Superior temporal gyrus (tissue), 1 donor: ENCODE results near the gene ABHD6.
A peak's percentile ranks its signal among the peaks of the same experiment; 100 is the strongest.
"Not testable (repeated sequence)": the region's sequence is repeated elsewhere in the genome, so short reads cannot be mapped to it uniquely, and the experiment has no call there.

Experiments
- DNase-seq: peaks from one replicate; pipeline ENCODE4 v3.0.0-alpha.2; 2016; ENCODE audit errors: extremely low spot score

Gene ABHD6

GRCh38 chr3:58209933-58210332 is 27.7 kb upstream of the ABHD6 start:
- DNase-seq = no peak

DNA sequence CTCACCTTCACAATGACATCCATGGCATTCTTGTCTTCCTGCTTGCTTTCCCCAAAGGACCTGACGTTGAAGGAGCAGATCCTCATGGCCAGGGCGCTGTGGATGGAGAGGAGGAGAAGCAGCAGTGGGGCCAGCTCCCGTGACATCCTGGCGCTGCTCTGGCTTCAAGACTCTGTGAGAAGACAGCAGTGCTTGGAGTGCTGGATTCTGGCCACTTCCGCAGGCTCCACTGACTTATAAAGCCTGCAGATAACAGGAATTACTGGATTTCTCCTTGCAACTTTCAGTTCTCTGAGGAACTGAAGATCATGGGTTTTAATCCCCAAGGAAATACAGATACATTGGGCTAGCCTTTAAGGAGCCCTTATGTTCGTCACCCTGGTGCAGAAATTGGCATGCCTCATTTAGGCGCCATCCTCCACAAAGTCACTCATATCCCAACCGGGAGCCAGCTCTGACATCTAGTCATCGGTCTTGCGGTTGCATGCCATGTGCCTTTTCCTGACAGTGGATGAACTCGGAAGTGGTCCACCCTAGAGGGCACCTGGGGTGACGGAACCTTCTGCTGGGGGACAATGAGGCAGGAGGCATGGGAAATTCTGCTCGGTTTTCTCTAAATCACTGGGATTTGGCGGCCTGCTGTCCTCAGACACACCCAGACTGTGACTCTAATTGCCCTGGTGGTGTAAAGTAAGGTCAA is 26.7 kb upstream of the ABHD6 start, which contains the start of gene DNASE1L3:
DNASE1L3 (minus strand) TSS at position 212 of the 700 bp plus-strand sequence; CDS start at position 146, 66 bp downstream.
- no peak for DNase-seq

DNA sequence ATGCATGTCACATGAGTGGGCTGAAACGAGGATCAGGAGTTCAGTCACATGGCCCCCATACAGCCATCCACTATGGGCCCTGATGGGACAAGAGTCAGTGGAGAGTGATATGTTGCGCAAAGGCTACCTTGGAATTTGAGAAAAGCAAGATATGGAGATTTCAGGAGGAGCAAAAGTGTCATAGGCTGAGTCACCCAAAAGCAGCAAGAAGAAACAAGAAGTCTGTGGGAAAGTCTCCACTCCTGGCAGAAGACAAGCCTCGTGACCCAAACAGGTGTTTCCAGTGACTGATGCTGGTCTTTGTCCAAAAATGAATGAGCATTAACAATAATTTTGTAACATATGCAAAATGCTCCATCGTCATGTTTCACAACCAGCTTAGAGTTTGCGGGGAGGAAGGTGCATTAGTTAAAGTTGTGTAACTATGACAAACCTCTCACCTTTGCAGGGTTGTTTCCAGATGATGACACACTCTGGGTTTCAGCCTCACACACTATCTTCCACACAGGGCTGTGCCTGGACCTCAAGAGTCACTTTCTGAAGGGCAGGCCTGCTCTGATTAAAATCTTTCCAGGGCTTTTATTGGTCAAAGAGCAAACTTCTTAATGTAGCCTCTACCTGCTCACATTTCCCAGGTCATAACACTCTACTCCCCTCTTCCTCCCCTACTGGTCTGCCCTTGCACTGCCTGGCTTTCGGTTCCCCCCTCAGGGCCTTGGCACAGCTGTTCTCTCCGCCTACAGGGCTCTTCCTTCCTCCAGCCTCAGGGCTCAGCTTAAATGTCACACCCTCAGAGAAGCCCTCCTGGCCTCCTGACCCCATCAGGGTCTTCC is 22.9 kb upstream of the ABHD6 start:
- DNase-seq = no peak

DNA sequence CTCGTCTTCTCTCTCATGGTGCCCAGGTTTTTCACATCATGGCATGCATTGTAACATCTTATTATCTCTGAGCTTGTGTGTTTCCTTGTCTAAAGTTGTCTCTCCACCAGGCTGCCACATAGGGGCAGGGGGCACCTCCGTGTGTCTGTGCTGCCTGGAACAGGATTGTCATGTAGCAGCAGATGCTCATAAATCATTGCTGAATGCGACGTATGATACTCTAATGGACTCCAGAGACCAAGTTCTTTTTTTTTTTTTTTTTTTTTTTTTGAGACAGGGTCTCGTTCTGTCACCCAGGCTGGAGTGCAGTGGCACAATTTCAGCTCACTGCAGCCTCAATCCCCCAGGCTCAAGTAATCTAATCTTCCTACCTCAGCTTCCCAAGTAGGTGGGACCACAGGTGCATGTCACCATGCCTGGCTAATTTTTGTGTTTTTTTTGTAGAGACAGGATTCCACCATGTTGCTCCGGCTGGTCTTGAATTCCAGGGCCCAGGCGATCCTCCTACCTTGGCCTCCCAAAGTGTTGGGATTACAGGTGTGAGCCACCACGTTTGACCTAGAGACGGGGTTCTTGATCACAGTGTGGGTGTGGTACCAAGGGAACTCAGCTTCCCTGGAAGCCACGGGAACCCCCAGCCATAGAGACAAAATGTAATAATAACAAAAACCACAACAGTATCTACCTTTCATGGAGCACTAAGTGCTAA is 22.1 kb upstream of the ABHD6 start:
- DNase-seq = no peak

DNA sequence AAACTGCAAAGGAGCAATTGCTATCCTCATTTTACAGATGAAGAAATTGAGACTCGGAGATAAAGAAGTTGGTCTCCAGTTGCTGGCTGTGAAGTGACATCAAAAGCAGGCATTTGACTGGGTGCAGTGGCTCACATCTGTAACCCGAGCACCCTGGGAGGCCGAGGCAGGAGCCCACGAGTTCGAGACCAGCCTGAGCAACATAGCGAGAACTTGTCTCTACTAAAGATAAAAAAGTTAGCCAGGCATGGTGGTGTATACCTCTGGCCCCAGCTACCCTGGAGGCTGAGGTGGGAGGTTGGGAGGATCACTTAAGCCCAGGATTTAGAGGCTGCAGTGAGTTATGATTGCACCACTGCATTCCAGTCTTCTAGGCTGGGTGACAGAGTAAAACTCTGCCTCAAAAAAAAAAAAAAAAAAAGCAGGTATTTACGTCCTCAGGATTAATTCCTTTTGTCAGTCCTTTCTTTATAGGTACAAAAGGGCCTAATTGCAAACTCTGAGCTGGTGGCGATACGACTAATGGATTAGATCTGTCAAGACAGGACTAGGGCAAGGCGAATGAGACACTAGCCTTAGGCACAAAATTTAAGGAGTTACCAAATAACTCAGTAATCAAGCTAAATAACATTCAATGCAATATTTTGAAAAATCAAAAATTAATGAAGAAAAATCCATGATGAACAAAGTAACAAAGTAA is 20.9 kb upstream of the ABHD6 start:
- no peak for DNase-seq

- peak; percentile 83 for DNase-seq
Measured at GRCh38 chr3:58217209-58217811, 20.3 kb upstream of the ABHD6 start.

DNA sequence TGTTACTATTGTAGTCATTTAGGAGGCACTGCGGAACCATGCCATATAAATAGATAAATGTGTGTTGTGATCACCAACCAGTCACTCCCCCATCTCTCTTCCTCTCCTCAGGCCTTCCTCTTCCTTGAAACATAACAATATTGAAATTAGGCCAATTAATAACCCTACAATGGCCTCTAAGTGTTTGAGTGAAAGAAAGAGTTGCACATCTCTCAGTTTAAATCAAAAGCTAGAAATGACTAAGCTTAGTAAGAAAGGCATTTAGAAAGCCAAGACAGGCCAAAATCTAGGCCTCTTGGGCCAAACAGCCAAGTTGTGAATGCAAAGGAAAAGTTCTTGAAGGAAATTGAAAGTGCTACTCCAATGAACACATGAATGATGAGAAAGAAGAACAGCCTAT is 18.7 kb upstream of the ABHD6 start:
- DNase-seq = no peak

DNA sequence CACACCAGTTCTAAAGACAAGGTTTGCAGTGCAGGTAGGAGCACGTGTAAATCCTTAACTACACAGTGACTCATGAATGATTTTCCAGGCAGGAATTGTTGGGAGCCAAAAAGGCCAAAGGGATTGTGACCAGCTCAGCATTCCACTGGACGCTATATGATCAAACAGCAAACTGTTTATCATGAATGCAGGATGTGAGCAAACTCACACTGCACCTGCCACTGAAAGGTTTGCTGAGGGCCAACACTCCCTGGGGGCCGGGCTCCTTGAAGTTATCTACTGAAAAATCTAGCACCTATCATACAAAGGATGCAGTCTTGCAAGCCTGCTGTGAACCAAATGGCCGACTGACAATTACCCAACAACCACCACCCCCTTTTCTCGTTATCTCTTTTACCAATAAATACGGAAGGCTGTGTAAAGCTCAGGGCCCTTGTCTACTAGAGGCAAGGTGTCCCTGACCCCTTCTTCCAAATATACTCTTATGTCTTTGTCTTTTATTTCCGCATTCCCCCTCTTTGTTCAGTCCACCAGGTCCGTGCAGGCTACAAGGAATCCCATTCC is 15.3 kb upstream of the ABHD6 start:
- no peak for DNase-seq

DNA sequence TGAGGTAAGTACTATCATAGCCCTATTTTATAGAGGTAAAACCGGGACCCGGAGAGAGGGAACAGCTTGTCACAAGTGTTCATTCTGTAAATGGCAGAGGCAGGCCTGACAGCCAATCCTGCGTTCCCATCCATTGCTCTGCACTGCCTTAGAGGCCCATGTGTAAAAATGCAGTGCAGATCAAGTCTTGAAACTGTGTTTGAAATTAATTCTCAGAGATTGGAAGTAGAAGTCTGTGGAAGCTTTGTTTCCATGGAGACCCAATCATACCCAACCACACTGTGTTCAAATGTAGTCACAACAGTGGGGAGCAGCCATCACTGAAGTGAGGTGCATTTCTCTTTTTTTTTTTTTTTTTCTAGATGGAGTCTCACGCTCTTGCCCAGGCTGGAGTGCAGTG is 13.7 kb upstream of the ABHD6 start:
- DNase-seq = no peak

- not testable (repeated sequence) for DNase-seq
Measured at GRCh38 chr3:58227933-58228332, 9.7 kb upstream of the ABHD6 start.

DNA sequence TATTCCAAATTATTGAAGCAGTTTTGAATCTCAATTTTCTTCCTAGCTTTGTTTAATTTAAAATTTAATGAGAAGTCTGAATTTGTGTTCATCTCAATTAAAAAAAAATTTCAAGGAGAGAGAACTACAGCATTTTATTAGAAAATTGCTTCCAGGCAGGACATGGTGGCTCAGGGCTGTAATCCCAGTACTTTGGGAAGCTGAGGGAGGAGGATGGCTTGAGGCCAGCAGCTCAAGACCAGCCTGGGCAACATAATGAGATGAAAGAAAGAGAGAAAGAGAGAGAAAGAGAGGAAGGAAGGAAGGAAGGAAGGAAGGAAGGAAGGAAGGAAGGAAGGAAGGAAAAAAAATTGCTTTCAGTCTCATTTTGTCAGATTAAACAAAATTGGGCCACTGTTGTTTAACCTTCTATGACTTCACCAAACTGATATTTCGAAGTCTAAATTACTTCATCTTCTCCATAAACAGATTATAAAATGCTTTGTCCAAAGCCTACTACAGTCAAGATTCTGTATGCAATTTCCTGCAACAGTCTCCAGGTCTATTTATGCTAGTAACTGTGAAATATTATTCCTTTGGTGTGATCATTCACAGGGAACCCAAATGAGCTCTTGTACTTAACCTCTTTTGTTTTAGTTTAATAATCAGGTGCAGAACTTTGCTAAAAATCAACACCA is 6.6 kb upstream of the ABHD6 start:
- DNase-seq = no peak

DNA sequence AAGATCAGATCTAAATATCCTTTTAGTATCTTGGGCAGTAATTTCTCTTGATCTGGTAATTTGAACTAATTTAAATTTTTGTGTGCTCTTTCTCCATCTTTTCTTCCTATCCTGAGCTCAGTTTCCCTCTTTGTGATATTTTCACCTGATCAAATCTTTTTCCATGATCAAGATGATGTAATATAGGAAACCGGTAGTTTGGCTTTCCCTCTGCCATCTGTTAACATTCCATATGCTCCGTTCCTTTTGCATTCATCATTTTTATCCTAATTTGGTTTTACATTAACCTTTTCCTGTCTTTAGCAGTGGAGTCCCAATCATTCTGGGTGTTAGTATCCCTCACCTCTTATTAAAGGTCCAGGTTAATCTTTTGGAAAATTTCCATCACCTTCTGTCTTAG is 5.9 kb upstream of the ABHD6 start:
- no peak for DNase-seq

GRCh38 chr3:58234516-58234931 is 3.1 kb upstream of the ABHD6 start:
- no peak for DNase-seq

DNA sequence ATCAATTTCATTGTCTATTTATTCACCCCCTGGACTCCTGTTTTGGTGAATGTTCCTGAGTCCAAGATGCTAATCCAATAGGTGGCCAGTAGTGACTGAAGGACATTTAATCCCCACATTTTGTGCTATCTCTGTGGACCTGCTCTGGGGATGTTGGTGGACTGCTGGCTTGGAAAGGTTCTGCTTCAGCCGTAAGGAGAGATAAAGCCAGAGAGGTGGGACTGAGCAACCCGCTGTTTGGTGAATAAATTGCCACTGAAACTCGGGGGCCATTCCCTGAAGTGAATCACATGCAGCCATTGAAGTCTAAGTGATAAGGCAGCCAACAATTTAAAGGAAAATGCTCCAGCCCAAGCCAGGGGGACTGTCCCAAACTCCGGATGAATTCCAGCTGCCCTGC is 1.6 kb upstream of the ABHD6 start:
- DNase-seq = no peak

DNA sequence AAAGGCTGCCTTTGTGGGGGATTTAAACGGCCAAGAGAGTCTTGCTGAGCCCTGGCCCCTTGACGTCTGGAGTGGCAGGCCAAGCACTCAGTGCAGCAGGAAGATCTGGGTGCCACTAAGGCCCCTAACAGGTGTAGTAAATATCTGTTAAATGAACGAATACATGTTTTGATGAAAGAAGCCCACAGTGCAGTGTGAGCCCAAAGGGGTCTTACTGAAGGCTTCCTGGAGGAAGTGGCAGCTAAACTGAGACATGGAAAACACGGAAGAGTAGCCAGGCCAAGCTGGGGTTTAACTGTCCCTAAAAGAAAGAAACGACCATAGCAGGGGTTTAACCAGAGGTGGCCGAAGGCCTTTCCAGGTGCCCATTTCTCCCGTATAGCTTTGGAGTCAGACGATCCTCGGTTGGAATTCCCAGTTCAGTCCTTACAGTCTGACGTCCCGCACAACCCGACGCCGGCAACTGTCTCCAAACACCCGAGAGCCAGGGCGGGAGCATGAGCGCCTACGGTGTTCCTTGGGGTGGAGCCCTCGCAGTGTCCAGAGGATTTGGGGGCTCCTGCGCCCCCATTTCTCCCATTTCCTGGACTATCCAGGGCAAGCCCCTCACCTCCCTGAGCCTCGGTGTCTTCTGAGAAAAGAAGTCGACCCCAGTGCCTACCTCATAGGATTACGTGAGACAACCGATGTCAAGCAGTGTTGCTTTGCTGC is 910 bp upstream of the ABHD6 start:
- no peak for DNase-seq

DNA sequence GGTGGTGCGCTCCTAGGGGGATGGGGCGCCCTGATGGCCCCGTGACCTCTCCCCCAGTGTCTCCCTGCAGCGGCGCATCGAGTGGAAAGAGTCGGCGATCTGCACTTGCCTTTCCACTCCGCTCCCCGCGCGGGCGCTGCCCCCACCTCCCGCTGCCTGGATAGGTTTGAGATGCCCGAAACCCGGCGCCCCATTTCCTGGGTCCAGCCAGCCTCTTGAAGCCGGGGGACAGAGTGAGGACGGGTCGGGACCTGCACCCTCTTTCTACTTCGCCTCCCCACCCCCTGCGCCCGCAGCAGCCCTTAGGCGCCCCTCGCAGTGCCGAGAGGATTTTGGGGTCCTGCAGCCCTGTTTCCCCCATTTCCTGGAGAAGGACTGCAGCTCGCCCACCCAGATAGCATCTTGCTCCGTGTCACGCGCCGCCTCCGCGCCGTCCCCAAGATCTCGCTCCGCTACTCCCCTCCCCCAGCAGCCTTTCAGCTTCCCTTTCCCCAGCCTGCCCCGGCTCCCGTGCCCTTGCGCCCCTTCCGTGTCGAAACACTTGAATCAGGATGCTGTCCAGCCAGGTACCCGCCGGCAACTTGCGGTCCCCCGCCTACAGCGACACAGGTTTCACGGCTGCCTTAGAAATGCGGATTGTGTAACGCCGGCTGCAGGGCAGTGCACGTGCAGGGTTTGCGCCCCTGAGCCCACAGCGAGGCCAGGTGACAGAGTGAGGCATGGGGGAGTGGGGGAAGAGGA is 519 bp downstream of the ABHD6 start:
- DNase-seq = peak; percentile 67

DNA sequence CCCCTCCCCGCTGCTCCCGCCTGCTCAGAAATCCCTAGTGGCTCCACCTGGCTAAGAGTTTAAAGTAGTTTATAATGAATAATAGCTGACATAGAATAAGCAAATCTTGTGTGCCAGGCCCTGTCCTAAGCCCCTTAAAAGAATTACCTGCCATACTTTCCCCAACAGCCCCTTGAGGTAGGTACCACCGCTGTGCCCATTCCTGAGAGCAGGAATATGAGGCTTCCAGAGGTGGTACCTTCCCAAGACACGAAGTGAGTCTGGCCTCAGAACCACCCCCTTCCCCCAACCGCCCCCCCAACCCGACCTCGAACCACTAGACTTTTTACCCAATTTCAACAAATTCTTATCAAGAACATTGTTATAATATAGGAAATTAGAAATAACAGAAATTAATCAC is 1.2 kb downstream of the ABHD6 start:
- DNase-seq = no peak

DNA sequence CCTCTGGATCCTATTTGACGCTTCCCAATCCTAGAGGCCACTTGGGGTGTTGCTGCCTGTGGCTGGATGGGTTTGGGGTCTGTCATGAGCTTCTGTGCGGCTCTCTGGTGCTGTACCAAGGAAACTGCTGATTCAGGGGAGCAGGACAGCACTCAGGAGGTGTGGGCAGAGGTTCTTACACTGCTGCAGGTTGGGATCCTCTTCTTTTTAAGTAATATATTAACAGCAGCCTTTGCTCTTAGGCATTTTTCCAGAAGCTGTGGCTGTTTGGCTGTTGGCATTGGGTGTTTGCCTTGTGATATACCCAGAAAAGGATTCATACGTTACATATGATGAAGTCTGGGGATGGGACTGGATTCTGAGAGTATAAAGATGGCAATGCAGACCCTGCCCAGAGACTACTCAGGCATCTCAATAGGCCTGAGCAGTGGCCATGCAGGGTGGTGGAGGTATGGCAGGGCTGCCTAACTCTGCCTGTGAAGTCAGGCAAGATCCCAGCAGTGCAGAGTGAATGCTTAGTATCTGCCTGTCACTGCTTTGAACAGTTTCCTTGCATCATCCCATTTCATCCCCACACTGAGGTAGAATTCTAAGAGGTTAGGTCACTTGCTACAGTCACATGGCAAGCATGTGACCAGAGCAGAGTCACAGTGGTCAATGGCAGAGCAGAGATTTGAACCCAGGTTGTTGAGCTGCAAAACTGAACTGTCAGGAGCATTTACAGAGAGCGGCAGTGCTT is 3.9 kb downstream of the ABHD6 start:
- DNase-seq = no peak

DNA sequence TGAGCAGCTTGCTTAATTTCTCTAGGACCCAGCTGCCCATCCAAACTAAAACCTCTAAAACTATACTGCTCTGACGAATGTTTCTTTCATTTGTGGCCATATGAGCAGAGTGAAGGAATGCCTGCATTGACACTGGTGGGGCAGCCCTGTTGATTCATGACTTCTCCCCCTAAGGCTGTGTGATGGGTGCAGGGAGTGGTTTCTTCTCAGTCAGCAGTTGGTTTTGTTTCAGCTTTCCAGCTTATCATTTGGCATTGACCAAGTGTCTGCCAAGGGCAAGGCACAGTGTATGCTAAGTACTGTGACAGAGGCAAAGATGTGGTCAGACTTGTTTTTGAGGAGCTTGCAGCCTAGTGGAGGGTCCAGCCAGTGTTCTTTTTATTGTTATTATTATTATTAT is 4.7 kb downstream of the ABHD6 start:
- DNase-seq = no peak
